H7 (cell line): ENCODE measurements around the gene RSPH9. TPM values are rescaled to one million over a fixed set of nuclear protein-coding genes. Genes with fewer than 3 reads are reported as not detected.

Experiments
- DNase-seq: peaks from one replicate; pipeline ENCODE4 v3.0.0; 2012
- H3K27me3 ChIP-seq: 2 replicates; pipeline ENCODE4 v1.6.0; 2011; ENCODE audit warnings: mild to moderate bottlenecking, low read length; ENCODE audit not compliant: control insufficient read depth, insufficient read depth
- H3K36me3 ChIP-seq: replicated peaks from 2 replicates; pipeline ENCODE4 v1.5.1; 2011; ENCODE audit warnings: low read length; ENCODE audit not compliant: control insufficient read depth, insufficient read depth
- H3K4me3 ChIP-seq: 2 replicates; pipeline ENCODE4 v1.5.1; 2011; ENCODE audit warnings: low read depth, mild to moderate bottlenecking, control low read depth, low read length, moderate library complexity; ENCODE audit not compliant: insufficient read depth
- total RNA-seq: library from RNA; depleted of rRNA; stranded (reverse); fragments of >200 nt; shearing (Covaris generic); gene quantifications from 2 replicates; pipeline ENCODE4 v1.2.3, GENCODE V29; 2014

The RSPH9 gene
- total RNA-seq, 1 experiment from 2014 or later, result 0.07 TPM

DNA sequence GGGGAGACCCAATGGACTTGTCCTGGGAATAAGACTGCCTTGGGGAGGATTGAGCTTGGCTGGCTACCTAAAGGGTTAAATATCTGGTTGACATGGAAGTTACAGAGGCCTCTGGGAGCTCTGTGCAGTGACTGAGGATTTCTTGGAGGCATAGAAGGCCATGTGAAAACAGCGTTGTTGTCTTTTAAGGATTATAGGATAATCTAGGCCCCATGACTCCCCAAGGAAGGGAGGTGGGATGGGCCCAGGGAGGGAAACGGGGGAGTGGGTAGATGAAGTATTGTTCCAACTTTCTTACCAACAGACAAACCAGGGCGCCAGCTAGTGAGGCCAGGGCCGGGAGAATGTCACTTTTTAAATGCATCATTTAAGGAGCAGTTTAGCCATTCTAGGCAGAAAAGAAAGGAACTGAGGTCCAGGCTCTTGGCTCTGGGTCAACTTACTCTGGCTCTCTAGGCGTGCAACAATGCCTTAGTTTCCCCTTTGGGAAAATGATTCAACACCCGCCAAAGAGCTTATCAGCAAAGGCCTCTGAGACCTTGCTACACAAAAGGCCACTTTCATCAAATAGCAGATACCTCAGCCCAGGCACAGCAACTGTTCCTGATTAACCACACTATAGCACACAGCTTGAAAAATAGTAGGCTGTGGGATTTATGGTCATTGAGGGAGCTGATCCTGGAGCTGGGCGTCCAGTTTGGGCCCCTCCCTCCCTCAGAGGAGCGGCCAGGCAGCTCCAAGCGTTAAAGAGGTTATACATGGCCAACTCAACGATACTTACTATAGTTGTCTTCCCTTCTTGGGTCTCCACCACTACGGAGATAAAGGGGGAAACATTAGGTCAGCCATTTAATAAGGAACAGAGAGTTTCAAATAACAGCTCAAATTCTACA lies 35.7 kb downstream of the RSPH9 start:
- no peak for DNase-seq
- no peak overlapping the region for H3K4me3 ChIP-seq
- no peaks in the 10 kb centered on the region for H3K27me3 ChIP-seq
- H3K36me3 ChIP-seq, result peaks cover 33% of the 10 kb centered on the region

DNA sequence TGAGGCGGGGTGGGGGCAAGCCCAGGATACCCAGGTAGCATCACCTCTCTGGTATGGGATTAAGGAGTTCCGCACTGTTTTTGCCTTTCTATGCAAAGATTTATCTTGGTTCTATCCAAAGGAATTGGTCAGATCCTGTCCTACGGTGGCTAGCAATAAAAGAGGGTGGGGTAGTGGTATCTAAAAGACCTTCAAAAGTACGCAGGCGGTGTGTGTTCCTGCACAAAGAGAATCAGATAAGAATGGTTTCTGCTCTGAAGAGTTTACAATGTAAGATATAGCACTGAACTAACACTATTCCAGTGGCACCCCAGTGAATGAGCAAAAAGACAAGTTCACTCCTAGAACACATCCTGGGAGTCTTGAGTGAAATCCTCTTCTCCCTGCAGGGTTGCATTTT lies 36.5 kb downstream of the RSPH9 start:
- no peaks in the 10 kb centered on the region for H3K27me3 ChIP-seq
- DNase-seq, result no peak
- peaks cover 30% of the 10 kb centered on the region for H3K36me3 ChIP-seq
- H3K4me3 ChIP-seq, result no peak overlapping the region

DNA sequence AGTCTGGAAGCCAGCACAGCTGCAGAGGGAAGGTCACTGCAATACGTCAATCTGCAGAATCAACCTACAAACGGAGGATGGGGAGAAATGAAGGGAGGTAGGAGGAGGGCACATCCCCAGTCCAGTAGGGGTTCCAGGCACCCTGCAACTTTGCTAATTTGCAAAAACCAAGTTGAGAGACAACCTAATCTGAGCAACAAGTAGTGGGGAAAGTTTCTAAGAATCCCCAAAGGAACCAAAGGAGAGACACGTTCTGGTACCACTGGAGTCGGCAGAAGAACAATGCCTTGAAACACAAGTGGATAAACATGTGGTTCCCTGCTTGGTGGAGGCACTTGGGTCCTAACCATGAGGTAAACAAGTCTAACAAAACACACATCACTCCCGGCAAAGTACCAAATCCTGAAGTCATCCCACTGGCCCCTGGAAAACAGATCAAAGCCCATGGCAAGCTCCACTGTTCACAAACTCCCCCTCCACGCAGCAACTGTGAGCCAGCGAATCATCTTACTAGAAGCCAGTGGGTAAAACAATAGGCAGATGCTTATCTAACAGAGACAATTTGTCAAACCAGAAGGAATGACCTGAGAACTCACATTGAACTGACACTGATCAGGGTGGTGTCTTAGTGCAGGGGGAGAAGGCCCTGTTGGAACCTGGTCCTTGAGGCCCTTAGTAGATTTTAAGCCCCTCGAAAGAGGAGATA lies 38.0 kb downstream of the RSPH9 start:
- no peak for DNase-seq
- no peak overlapping the region for H3K4me3 ChIP-seq
- H3K36me3 ChIP-seq, result peaks cover 18% of the 10 kb centered on the region

DNA sequence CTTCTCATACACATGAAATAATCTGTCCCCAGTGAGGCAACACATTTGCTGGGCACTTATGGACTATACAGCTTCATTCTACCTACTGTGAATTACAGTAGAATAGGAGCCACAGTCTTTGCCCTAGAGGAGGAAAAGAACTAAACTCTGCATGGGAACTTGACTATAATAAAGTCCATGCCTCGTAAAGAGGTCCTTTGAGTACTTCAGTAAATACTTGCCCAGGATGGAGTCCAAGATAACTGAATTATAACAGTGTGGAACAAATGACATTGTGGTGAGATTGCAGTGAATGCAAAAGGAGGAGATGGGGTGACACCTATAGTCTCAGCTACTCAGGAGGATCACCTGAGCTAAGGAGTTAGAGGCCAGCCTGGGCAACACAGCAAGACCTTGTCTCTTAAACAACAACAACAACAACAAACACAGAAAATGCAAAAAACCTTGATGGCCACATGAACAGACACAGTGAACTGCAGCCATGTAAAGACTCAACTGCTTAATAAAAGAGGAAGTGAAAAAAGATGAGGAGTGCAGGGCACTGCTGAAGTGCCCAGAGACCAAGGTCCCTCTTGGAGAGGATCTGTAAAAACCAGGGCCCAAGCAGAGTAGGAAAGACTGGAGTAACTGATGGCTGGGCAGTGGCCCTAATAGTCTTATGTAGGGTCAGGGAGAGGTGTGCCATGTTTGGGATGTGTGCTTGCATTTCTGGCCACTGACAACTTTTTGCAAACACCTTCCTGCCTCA lies 39.0 kb downstream of the RSPH9 start:
- Histone ChIP-seq H3K27me3 (no peaks in the 10 kb centered on the region), H3K4me3 (no peak overlapping the region), H3K36me3 (peaks cover 8% of the 10 kb centered on the region)
- DNase-seq, result no peak

More for the DNA sequence above, 38.0 kb downstream of the RSPH9 start:
- no peaks in the 10 kb centered on the region for H3K27me3 ChIP-seq

DNA sequence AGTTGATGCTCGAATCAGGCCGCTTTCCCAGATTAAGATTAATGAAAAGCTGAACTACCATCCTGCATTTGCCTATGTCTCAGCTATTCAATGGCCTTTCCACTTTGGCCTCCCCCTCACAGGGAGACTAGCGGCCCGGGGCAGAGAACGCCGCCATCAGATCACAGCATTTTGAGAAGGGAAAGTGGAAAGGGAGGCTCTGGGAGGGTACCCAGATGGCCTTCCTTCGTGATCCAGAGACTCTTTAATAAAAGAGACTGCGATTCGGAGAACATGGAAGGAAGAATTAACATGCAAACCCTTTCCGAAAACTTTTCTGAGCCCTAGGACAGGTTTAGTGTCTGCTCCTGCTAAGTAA lies 42.2 kb downstream of the RSPH9 start:
- no peaks in the 10 kb centered on the region; the same call in 1 of the 2 replicates for H3K36me3 ChIP-seq
- no peak for DNase-seq
- peak overlapping the region; percentile 79 for H3K4me3 ChIP-seq
- H3K27me3 ChIP-seq, result no peaks in the 10 kb centered on the region

DNA sequence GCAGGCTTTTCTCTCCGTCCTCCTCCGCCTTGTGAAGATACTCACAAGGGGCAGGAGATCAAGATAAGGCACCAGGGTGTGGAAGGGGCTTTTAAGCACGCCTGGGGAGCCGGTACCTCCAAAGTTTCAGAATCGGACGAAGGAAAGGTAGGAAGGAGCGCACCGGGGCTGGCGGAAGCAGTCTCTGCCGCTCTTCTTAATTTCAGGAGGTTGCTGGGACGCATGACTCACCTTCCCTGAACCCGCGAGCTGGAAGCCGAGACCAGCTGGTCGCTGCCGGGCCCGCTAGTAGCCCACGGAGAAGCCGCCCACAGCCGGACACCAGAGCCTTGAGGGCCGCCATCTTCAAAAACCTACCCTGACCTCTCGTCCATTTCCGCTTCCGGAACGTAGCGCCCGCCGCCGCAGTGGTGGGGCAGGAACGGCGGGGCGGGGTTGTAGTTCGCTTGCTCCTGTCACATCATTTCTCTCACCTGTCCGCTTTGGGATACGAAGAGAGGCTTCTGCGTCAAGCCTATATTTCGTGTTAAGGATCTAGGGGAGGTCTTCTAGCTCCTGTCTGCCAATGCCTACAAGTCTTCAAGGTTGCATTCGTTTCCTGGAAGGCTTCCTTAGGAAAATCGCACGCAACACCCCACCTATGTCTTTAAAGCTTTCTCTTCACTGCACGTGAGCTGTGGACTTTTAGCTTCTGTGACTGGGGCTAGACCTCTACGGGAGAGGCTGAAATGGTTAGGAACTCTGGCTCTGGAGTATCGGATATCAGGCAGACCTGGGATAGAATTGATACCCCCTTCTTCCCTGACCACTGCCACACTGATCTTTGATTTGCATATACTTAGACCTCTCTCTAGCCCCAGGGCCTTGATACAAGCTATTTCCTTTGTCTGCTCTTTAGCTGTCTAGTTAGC lies 42.9 kb downstream of the RSPH9 start, which contains the start of gene MRPS18A:
TSS of gene MRPS18A (minus strand) at position 355 of the 911 bp plus-strand sequence. CDS start at position 343, 12 bp downstream.
- DNase-seq, result peak; percentile 93
- Histone ChIP-seq H3K27me3 (no peaks in the 10 kb centered on the region), H3K4me3 (peak within 1 kb of the TSS; percentile 79), H3K36me3 (no peaks in the 10 kb centered on the region; the same call in 1 of the 2 replicates)

DNA sequence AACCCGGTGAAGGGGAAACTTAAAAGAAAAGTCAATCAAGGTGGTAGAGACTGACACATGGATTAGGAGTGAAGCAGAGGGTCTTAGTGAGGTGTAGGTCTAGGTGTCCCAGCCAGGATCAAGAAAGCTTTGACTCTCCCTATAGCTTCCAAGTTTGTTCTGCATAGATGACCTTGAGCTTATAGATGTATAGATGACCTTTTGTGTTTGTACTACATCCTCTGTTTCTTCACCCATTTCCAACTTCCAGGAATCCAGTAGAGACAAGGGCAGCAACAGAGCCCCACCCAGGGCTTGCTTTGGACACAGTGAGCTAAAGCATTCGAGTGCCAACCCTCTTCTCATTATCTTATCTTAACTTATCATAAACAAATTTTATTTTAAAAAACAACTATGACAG lies 44.6 kb downstream of the RSPH9 start:
- H3K4me3 ChIP-seq, result no peak overlapping the region
- H3K36me3 ChIP-seq, result no peaks in the 10 kb centered on the region
- no peaks in the 10 kb centered on the region for H3K27me3 ChIP-seq
- no peak for DNase-seq

DNA sequence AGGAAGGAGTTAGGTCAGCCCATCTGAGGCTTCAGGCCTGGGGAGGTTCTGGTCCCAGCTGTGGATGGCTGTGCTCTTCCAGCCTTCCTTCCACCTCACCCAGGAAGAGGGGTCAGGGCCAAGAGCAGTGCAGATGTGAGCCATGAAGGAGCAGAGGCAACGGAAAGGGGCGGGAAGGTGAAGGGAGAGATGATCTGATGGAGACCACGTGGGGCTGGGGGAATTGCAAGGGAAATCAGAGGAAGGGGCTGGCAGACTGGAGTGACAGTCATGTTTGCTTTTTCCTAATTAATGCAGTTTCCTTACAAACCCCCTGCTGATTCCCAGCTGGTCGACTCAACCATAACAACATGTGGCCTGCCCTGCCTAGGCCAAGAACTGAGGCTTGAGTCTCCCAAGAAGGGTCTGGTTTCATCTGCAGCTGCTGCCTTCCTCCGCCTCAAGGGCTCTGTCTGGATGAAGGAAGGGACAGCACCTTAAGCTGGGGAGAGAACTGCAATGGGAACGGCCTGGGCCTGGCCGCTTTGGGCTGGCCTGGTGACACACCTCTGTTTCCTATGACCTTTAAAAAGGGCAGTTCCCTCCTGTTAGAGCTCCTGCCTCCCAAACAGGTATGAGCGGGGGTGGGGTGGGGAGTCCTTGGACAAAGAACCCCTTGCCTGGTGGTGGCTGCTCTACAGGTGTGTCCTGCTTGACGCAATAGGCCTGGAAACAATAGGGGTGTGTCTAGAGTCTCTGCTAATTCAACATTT lies 50.6 kb downstream of the RSPH9 start:
- H3K36me3 ChIP-seq, result no peaks in the 10 kb centered on the region
- H3K27me3 ChIP-seq, result no peaks in the 10 kb centered on the region
- no peak overlapping the region for H3K4me3 ChIP-seq
- no peak for DNase-seq

DNA sequence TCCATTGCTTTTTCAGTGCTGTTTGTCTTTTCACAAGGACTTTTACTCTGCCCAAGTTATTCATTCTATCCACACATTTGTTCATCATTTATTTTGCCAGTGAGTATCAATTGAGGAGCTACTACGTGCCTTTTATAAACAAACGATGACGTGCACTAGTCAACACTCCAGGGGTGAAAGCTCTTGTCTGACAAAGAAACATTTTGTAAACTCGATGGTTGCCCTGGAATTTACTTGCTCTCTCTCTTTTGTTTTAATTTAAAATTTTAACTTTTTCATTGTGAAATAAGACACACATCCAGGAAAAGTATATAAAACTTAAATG lies 51.1 kb downstream of the RSPH9 start:
- H3K4me3 ChIP-seq, result no peak overlapping the region
- H3K36me3 ChIP-seq, result no peaks in the 10 kb centered on the region
- no peaks in the 10 kb centered on the region for H3K27me3 ChIP-seq
- DNase-seq, result no peak

DNA sequence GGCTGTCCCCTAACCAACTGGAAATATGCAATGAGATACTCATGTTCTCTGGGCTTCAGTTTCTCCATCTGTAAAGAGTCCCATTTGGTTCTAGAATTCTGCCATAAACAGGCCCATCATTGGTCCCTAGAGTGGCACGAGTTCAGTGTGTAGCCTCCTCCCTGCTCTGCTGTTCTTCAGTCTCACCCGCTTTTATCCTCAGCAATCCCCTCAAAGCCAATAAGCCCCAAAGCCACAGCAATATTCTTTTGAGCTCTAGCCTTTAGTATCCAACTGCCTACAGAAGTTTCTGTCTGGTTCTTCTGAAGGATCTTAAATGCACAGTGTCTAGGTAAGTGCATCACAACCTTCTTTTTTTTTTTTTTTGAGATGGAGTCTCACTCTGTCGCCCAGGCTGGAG lies 52.6 kb downstream of the RSPH9 start:
- Histone ChIP-seq H3K27me3 (no peaks in the 10 kb centered on the region), H3K36me3 (no peaks in the 10 kb centered on the region), H3K4me3 (no peak overlapping the region)
- no peak for DNase-seq

DNA sequence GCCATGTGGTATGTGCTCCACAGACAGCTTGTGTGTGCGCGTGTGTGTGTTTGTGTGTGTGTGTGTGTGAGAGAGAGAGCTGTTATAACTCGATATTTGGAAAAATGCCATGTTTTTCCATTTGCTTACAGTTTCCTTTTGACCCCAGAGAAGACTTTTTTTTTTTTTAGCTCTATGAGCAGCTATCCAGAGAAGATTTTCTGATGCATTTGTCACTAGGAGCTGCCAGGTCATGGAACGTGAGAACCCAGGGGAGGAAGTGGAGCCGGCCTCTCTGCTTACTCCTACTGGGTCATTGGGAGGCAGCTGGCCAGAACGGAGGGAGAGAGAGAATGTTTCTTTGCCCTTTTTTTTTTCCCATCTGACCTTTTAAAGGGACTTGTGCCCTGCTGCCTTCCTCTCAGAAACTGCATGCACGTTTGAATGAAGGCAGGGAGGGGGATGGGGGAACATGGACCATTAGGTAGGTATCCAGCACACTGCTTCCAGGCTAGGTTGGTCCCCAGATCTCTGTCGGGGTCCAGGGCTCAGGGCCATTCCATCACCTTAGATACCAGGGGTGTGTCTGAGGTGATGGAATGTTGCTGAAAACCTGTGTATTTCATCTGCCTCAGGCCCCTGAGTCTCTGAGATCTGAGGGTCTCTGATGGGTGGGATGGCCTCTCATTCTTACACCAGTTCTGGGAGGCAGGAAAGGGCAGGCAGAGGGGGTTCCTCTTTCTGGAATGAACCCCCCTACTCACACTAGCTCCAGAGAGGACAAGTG lies 53.9 kb downstream of the RSPH9 start:
- Histone ChIP-seq H3K27me3 (no peaks in the 10 kb centered on the region), H3K36me3 (no peaks in the 10 kb centered on the region), H3K4me3 (no peak overlapping the region)
- no peak for DNase-seq

DNA sequence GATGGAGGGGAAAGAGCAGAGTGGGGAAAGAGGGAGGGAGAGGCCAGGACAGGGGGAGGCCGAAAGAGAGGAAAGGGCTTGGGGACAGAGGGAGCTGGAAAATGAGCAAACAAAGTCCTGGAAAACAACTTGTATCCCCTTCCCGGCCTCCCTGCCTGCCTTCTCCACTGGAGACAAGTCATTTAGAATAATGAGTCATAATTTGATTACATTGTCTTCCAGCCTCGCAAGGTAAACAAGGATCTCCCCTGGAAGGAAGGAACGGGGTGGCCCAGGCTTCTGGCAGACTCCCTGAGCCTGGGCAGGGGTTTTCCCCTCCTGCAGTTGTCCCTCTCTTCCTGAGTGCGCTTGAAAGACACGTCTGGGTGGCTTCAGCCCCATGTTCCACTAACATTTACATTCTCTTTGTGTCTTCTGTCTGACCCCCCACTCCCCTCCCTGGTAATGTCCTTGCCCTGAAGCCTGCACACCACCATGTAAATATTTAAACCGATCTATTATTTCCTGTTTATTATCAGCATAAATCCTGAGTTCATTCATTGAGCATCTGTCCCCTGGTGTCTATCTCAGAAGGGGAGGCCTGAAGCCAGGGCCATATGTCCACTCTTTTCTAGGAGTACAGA lies 54.8 kb downstream of the RSPH9 start:
- no peak for DNase-seq
- Histone ChIP-seq H3K4me3 (no peak overlapping the region), H3K36me3 (no peaks in the 10 kb centered on the region), H3K27me3 (no peaks in the 10 kb centered on the region)
